C4-2B (cell line): Measurements from ENCODE around the gene HOXC10.

Experiments
- ZFX ChIP-seq: fragments of 450-650 bp; IDR thresholded peaks from 2 replicates; pipeline ENCODE4 v1.6.1; 2017
- TF ChIP-seq, protein P1 (sequence below): fragments of 450-650 bp; conservative IDR thresholded peaks from 2 replicates; pipeline ENCODE4 v1.5.1; 2017; ENCODE audit warnings: mild to moderate bottlenecking

DNA sequence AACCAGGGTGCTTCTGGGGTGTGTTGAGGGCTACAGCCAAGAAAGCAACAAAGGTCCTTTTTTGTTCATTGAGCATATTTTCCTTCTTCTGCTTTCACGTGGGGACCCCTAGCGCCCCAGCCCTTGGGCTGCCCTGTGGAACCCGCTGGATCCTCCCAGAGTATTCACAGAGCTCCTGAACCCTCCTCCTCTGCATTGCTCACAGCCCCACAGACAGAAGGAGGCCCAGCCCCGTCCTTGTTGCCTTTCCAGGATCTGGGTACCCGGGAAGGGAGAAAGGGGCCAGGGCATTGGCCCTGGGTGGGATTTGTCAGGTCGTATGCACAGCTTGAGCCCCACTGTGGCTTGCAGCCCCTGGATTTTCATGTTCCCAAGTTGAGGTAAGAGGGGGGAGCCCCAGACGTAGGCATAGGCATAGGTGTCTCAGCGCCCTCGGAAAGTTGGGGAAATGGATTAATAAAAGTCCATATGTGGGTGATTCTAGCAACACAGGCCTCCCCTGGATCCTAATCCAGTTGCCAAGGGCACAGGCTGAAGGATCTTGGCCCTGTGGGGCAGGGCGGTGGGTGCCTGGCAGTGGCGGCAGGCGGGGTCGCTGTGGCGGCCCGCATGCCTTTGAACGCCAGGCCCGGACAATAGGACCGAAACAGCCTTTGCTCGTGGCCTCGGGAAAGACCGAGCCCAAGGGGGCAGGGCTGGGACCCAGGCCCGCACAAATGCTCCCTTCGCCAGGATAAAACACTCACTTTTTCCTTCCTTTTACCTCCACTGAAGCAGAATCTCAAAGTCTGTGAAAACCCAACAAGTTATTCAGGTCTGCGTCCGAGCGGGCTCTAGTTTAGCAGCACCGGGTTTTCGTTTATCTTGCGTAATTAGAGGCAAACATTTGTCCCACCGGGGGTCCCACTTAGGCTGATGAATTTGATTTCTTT is 3.0 kb upstream of the HOXC10 start:
- TF ChIP-seq, protein P1, sequence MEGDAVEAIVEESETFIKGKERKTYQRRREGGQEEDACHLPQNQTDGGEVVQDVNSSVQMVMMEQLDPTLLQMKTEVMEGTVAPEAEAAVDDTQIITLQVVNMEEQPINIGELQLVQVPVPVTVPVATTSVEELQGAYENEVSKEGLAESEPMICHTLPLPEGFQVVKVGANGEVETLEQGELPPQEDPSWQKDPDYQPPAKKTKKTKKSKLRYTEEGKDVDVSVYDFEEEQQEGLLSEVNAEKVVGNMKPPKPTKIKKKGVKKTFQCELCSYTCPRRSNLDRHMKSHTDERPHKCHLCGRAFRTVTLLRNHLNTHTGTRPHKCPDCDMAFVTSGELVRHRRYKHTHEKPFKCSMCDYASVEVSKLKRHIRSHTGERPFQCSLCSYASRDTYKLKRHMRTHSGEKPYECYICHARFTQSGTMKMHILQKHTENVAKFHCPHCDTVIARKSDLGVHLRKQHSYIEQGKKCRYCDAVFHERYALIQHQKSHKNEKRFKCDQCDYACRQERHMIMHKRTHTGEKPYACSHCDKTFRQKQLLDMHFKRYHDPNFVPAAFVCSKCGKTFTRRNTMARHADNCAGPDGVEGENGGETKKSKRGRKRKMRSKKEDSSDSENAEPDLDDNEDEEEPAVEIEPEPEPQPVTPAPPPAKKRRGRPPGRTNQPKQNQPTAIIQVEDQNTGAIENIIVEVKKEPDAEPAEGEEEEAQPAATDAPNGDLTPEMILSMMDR, result no peak
- TF ChIP-seq ZFX, result no peak
